Middle frontal gyrus (tissue), 1 donor: ENCODE results near the gene PPP1R13B.
"Not testable (repeated sequence)": the region's sequence is repeated elsewhere in the genome, so short reads cannot be mapped to it uniquely, and the experiment has no call there.

Experiments used
- DNase-seq: peaks from one replicate; pipeline ENCODE4 v3.0.0-alpha.2; 2015; ENCODE audit warnings: low spot score; ENCODE audit errors: extremely low spot score

Gene PPP1R13B

DNA sequence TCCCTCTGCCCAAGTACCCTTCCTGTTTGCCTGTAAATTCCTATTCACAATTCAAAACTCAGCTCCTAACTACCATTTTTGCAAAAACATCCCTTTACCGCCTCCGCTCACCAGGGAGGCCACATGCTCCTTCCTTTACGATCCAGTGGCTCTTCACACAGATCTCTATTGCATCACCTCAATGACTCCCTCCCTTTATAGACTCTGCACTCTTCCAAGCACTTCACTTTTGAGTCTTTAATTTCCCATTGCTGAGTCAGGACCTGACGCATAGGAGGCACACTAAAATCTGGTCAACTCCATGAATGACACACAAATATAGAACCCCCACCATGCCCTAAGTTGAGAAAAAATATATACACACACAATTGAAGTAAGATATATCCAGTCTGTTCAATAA lies 45.9 kb downstream of the PPP1R13B start:
- no peak for DNase-seq

GRCh38 chr14:103793192-103793591 lies 54.2 kb downstream of the PPP1R13B start:
- not testable (repeated sequence) for DNase-seq

GRCh38 chr14:103788086-103788485 lies 59.3 kb downstream of the PPP1R13B start:
- no peak for DNase-seq

DNA sequence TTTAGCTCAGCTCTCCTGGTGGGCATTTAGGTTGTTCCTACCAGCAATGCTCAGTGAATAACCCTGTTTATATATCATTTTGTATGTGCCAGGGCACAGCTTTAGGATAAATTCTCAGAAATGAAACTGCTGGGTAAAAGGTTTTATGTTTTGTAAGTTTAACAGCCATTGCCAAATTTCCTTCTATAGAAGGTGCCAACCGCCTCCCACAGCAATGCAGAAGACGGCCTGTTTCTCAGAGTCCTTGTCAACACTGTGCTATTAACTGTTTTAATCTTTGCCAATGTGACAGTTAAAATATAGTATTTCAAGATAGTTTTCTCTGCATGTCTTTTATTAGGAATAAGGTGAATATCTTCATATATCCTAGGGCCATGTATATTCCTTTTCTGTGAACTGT lies 65.0 kb downstream of the PPP1R13B start:
- DNase-seq = peak; percentile 4

GRCh38 chr14:103776319-103776718 lies 71.1 kb downstream of the PPP1R13B start:
- not testable (repeated sequence) for DNase-seq

DNA sequence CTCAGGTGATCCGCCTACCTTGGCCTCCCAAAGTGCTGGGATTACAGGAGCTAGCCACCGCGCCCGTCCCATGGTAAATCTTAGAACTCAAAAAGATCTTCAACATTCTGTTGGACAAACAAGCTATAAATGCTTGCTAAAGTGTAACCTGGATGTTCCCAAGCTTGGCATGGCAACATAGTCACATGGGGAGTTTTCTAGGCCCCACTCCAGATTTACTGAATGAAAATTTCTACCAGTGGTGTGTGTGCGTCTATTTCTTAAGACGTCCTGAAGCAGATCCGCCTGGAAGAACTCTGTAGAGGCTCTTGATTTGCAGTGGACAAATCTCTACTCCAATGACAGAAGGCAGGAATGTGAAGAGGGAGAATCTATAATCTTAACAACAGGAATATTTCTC lies 71.9 kb downstream of the PPP1R13B start:
- DNase-seq = no peak

DNA sequence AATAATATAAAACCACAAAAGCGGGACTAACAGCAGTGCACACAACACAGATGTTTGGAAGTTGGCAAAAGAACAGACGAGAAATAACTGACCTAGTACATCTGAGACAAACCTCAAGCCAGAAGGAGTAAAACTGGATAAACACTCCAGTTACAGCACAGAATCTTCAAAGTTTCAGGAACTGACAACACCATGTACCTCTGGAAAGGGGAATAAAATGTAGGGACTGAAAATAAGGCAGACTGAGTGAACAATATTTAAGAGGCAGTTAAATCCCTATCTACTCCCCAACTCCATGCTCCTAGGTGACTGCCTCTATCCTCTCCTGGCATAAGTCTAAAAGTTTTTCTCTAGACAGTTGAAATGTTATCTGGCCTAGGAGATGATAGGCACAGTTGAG lies 73.9 kb downstream of the PPP1R13B start:
- DNase-seq = no peak

- DNase-seq = no peak
Measured at GRCh38 chr14:103772078-103772712, 75.2 kb downstream of the PPP1R13B start.

DNA sequence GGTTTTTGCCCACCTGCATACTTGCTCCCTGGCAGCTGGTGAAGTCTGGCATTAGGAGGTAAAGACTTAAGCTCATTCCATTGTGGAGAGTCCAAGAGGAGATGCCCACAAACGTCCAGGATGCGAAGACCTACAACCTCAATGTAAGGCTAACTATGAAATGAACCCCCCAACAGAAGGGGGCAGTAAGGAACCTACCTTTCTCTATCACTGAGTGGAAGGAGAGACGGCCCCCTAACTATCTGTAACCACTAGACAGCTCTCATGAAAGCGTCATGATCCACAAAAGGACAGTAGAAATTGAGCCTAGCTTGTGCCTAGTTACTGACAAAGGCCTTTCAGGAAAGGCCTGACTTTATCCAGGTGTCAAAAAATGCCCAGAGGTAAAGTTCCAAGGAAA lies 76.5 kb downstream of the PPP1R13B start:
- DNase-seq = no peak

DNA sequence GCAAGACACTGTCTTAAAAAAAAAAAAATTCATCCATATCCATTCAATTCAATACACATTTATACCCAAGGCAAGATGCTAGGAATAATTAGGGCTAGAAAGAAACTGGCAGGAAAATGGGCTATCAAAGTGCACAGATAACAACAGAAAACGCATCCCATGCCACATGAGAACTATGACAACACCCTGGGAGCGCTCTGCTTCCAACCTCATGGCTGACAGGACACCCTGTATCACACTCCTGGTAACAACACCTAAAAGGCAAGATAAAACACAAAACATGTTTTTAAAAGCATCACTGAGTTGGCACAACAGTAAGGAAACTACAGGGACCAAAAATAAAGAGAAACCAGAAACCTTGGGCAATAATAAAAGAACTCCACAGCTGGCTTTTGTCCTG lies 76.9 kb downstream of the PPP1R13B start:
- no peak for DNase-seq

DNA sequence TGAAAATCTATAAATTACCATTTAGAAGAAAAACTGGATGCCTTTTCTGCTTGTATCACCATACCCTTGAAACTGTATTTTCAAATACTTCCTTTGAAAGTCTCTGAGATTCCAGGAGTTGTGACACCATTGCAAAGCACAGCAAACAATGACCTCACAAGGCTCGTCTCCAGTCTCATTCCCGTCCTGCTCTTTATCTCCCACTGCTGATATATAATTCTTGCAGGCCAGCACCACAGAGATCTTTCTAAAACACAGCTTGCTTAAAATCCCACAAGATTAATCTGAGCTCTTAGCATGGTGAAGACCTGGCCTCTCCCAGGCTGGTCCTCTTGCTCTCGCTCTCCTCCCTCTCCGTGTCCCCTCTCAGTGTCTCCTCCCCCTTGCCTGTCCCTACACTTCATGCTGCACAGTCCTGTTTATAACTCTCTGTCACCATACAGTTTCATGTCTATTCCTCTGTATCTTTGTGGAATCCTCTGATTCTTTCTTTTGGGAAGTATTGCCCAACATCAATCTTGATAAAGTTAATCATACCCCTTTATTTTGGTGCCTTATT lies 80.0 kb downstream of the PPP1R13B start:
- DNase-seq = no peak

- no peak for DNase-seq
Measured at GRCh38 chr14:103765526-103765925, 81.8 kb downstream of the PPP1R13B start.

GRCh38 chr14:103763730-103764488 lies 83.5 kb downstream of the PPP1R13B start:
- DNase-seq = no peak

GRCh38 chr14:103762541-103762940 lies 84.8 kb downstream of the PPP1R13B start:
- no peak for DNase-seq

GRCh38 chr14:103762036-103762435 lies 85.3 kb downstream of the PPP1R13B start:
- DNase-seq = no peak

GRCh38 chr14:103758059-103758776 lies 89.2 kb downstream of the PPP1R13B start:
- no peak for DNase-seq

GRCh38 chr14:103755060-103755459 lies 92.3 kb downstream of the PPP1R13B start:
- DNase-seq = no peak

GRCh38 chr14:103753774-103754173 lies 93.6 kb downstream of the PPP1R13B start:
- no peak for DNase-seq

- DNase-seq = no peak
Measured at GRCh38 chr14:103749860-103750259, 97.5 kb downstream of the PPP1R13B start.

- no peak for DNase-seq
Measured at GRCh38 chr14:103749452-103749851, 97.9 kb downstream of the PPP1R13B start.

GRCh38 chr14:103748534-103748857 lies 98.9 kb downstream of the PPP1R13B start:
- DNase-seq = no peak

DNA sequence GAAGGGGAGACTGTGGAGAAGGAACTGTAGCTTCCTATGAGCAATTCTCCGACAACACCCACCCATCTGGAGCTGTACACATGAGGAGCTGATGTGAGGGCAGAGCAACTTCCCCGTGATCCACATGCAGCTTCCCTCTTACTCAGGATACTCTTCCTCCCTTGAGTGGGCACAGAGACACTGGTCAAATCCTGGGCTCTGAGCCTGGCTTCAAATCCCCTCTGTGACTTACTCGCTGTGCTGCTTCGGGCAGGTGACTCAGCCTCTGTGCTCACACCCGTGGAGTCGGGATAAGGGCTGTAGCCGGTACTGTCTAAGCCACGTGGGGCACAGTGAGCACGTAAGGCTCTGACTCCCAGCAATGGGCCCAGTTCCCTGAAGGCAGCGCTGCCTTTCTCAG lies 100.7 kb downstream of the PPP1R13B start:
- no peak for DNase-seq
